Measurements from ENCODE around the gene KIR3DL2.
"Not testable (repeated sequence)": the region's sequence is repeated elsewhere in the genome, so short reads cannot be mapped to it uniquely, and the experiment has no call there.

GRCh38 chr19:54859421-54859820, 9.2 kb downstream of the KIR3DL2 start:
- TF ChIP-seq, protein P1, sequence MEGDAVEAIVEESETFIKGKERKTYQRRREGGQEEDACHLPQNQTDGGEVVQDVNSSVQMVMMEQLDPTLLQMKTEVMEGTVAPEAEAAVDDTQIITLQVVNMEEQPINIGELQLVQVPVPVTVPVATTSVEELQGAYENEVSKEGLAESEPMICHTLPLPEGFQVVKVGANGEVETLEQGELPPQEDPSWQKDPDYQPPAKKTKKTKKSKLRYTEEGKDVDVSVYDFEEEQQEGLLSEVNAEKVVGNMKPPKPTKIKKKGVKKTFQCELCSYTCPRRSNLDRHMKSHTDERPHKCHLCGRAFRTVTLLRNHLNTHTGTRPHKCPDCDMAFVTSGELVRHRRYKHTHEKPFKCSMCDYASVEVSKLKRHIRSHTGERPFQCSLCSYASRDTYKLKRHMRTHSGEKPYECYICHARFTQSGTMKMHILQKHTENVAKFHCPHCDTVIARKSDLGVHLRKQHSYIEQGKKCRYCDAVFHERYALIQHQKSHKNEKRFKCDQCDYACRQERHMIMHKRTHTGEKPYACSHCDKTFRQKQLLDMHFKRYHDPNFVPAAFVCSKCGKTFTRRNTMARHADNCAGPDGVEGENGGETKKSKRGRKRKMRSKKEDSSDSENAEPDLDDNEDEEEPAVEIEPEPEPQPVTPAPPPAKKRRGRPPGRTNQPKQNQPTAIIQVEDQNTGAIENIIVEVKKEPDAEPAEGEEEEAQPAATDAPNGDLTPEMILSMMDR (IDR thresholded peaks at IDR 0.05), result not testable (repeated sequence)
- not testable (repeated sequence) for TF ChIP-seq EP300 (IDR thresholded peaks at IDR 0.05)

Data from sigmoid colon (tissue), 4 donors.